ENCODE measurements around the gene TENT4B.

Gene TENT4B

DNA sequence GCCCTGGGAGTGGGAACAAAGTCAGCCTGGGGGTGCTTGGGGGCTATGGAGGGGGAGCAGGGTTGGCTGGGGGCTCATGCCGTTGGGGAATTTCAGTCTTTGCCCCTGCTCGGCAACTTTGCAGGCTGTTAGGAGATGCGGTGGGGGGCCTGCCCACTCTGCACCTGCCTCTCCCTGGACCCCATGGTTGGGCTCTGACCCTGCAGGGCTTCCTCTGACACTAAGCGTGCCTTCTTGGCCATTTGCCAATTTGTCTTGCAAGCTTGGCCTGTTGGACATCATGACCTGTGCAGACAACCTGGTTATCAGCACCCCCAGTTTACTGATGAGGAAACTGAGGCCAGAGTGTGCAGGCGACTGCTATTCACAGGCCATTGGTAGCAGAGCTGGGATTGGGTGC, 127.8 kb downstream of the TENT4B start:
- Mint-ChIP-seq H3K4me3 (no peak overlapping the region), H3K27ac (no peak overlapping the region), H3K9me3 (ENCODE audit: low read depth) (no peaks in the 10 kb centered on the region), H3K36me3 (no peaks in the 10 kb centered on the region), H3K4me1 (ENCODE audit: low read depth) (peaks cover 91% of the 10 kb centered on the region), H3K27me3 (no peaks in the 10 kb centered on the region)

Data from activated naive CD8-positive, alpha-beta T cell (primary cell).